Astrocyte (in vitro differentiated cells and primary cell): ENCODE results near the gene ACTRT2. TPM values are rescaled to one million over a fixed set of nuclear protein-coding genes. Genes with fewer than 3 reads are reported as not detected.

Experiments
- DNase-seq: peaks from one replicate; pipeline ENCODE4 v3.0.0-alpha.2; 2010; ENCODE audit warnings: low read depth
- FAIRE-seq: peaks from 2 replicates; lab custom pipeline; 2011; peaks lifted over from hg19 to GRCh38; lab: Jason Lieb, UNC
- H2AFZ ChIP-seq: 2 replicates; pipeline ENCODE4 v1.6.0; 2012; ENCODE audit warnings: low read depth, low read length, inconsistent platforms
- H3K27ac ChIP-seq: 2 replicates; pipeline ENCODE4 v1.5.1; 2011; ENCODE audit warnings: low read depth, low read length, inconsistent platforms
- H3K27me3 ChIP-seq: 2 replicates; pipeline ENCODE4 v1.6.0; 2011; ENCODE audit warnings: low read length, inconsistent platforms; ENCODE audit not compliant: insufficient read depth
- H3K36me3 ChIP-seq: 2 replicates; pipeline ENCODE4 v1.5.1; 2011; ENCODE audit warnings: low read length, inconsistent platforms; ENCODE audit not compliant: insufficient read depth
- H3K4me1 ChIP-seq: 2 replicates; pipeline ENCODE4 v1.5.1; 2011; ENCODE audit warnings: low read length, inconsistent platforms; ENCODE audit not compliant: insufficient read depth
- H3K4me2 ChIP-seq: 2 replicates; pipeline ENCODE4 v1.6.0; 2012; ENCODE audit warnings: low read length, inconsistent platforms
- H3K4me3 ChIP-seq: 2 replicates; pipeline ENCODE4 v1.5.1; 2011; ENCODE audit warnings: low read depth, mild to moderate bottlenecking, low read length, inconsistent platforms; ENCODE audit not compliant: insufficient read depth
- H3K79me2 ChIP-seq: 2 replicates; pipeline ENCODE4 v1.6.0; 2012; ENCODE audit warnings: mild to moderate bottlenecking, low read length, inconsistent platforms; ENCODE audit not compliant: insufficient read depth
- H3K9ac ChIP-seq: 2 replicates; pipeline ENCODE4 v1.6.0; 2012; ENCODE audit warnings: mild to moderate bottlenecking, low read length, inconsistent platforms
- H3K9me3 ChIP-seq: 2 replicates; pipeline ENCODE4 v1.5.1; 2012; ENCODE audit warnings: low read depth, mild to moderate bottlenecking, low read length, inconsistent platforms; ENCODE audit not compliant: insufficient read depth
- H4K20me1 ChIP-seq: 2 replicates; pipeline ENCODE4 v1.6.0; 2012; ENCODE audit warnings: low read length, inconsistent platforms; ENCODE audit not compliant: insufficient read depth
- H3K27ac Mint-ChIP-seq: one replicate; pipeline ENCODE4 v1.8.0; 2021; ENCODE audit warnings: mild to moderate bottlenecking, mixed read lengths; ENCODE audit not compliant: unreplicated experiment
- H3K27me3 Mint-ChIP-seq: one replicate; pipeline ENCODE4 v1.8.0; 2021; ENCODE audit warnings: low read depth, mixed read lengths; ENCODE audit not compliant: unreplicated experiment
- H3K36me3 Mint-ChIP-seq: one replicate; pipeline ENCODE4 v1.8.0; 2021; ENCODE audit warnings: low read depth, mixed read lengths; ENCODE audit not compliant: unreplicated experiment
- H3K4me1 Mint-ChIP-seq: one replicate; pipeline ENCODE4 v1.8.0; 2021; ENCODE audit warnings: low read depth, mixed read lengths; ENCODE audit not compliant: unreplicated experiment
- H3K4me3 Mint-ChIP-seq: one replicate; pipeline ENCODE4 v1.8.0; 2021; ENCODE audit warnings: mild to moderate bottlenecking, moderate library complexity, mixed read lengths; ENCODE audit not compliant: unreplicated experiment
- H3K9me3 Mint-ChIP-seq: one replicate; pipeline ENCODE4 v1.8.0; 2021; ENCODE audit warnings: mild to moderate bottlenecking, mixed read lengths; ENCODE audit not compliant: unreplicated experiment
- CTCF ChIP-seq: IDR thresholded peaks from 2 replicates; pipeline ENCODE4 v1.5.1; 2011; ENCODE audit warnings: low read depth, mild to moderate bottlenecking, inconsistent platforms, low read length, moderate library complexity; ENCODE audit not compliant: insufficient read depth
- EZH2 ChIP-seq: IDR thresholded peaks from 2 replicates; pipeline ENCODE4 v1.6.1; 2012; ENCODE audit warnings: mild to moderate bottlenecking, low read length, inconsistent platforms; ENCODE audit not compliant: insufficient read depth
- total RNA-seq: library from RNA; stranded (reverse); gene quantifications from 2 replicates; pipeline ENCODE4 v1.2.1, GENCODE V29; 2021

Gene ACTRT2
- total RNA-seq, 1 donor from 2014 or later = not detected

GRCh38 chr1:3003039-3003940 is 18.0 kb upstream of the ACTRT2 start:
- H3K4me1 Mint-ChIP-seq = no peaks in the 10 kb centered on the region
- Histone ChIP-seq H3K4me2 (no peak overlapping the region), H4K20me1 (no peaks in the 10 kb centered on the region), H3K27ac (no peak overlapping the region), H3K4me1 (no peaks in the 10 kb centered on the region), H2AFZ (no peak overlapping the region), H3K9me3 (peaks cover 6% of the 10 kb centered on the region), H3K79me2 (no peaks in the 10 kb centered on the region), H3K27me3 (no peaks in the 10 kb centered on the region), H3K9ac (no peak overlapping the region), H3K36me3 (no peaks in the 10 kb centered on the region), H3K4me3 (no peak overlapping the region)
- FAIRE-seq (no peak), DNase-seq (no peak)
- H3K9me3 Mint-ChIP-seq = peaks cover 21% of the 10 kb centered on the region
- H3K4me3 Mint-ChIP-seq = no peak overlapping the region
- H3K27me3 Mint-ChIP-seq = peaks cover 43% of the 10 kb centered on the region
- no peak overlapping the region for H3K27ac Mint-ChIP-seq
- peaks cover 1% of the 10 kb centered on the region for H3K36me3 Mint-ChIP-seq
- TF ChIP-seq CTCF (no peak), EZH2 (no peak)

GRCh38 chr1:3003941-3004270 is 17.4 kb upstream of the ACTRT2 start:
- H3K9ac ChIP-seq = no peak overlapping the region
- no peaks in the 10 kb centered on the region for H3K79me2 ChIP-seq
- TF ChIP-seq EZH2 (no peak), CTCF (no peak)
- peaks cover 24% of the 10 kb centered on the region for H3K9me3 Mint-ChIP-seq
- no peak overlapping the region for H3K4me2 ChIP-seq
- H3K4me1 Mint-ChIP-seq = no peaks in the 10 kb centered on the region
- peaks cover 1% of the 10 kb centered on the region for H3K36me3 Mint-ChIP-seq
- H3K36me3 ChIP-seq = no peaks in the 10 kb centered on the region
- H3K9me3 ChIP-seq = peaks cover 9% of the 10 kb centered on the region
- H3K4me3 Mint-ChIP-seq = no peak overlapping the region
- H3K4me3 ChIP-seq = no peak overlapping the region
- FAIRE-seq (no peak), DNase-seq (no peak)
- H3K4me1 ChIP-seq = no peaks in the 10 kb centered on the region
- no peaks in the 10 kb centered on the region for H3K27me3 ChIP-seq
- H3K27ac Mint-ChIP-seq = no peak overlapping the region
- H3K27me3 Mint-ChIP-seq = peaks cover 40% of the 10 kb centered on the region
- H3K27ac ChIP-seq = no peak overlapping the region
- no peaks in the 10 kb centered on the region for H4K20me1 ChIP-seq
- H2AFZ ChIP-seq = no peak overlapping the region
